Transverse colon (tissue), 4 donors: ENCODE data around the gene MACROD1. TPM values are rescaled to one million over a fixed set of nuclear protein-coding genes. Genes with fewer than 3 reads are reported as not detected.

Experiments used
- DNase-seq: peaks from one replicate; pipeline ENCODE4 v3.0.0-alpha.2; 2019
- H3K27ac ChIP-seq, 4 donors: fragments of 200-600 bp; sonication (generic); 2 replicates each; pipeline ENCODE4 v1.5.1; 2016 to 2018; ENCODE audit warnings: inconsistent platforms in 4 of 4
- H3K27me3 ChIP-seq: fragments of 200-600 bp; sonication (generic); 2 replicates; pipeline ENCODE4 v1.5.1; 2017; ENCODE audit warnings: inconsistent platforms
- H3K36me3 ChIP-seq, 4 donors: fragments of 200-600 bp; sonication (generic); 2 replicates each; pipeline ENCODE4 v1.5.1; 2017 to 2019; ENCODE audit warnings: inconsistent platforms in 4 of 4
- H3K4me1 ChIP-seq, 4 donors: fragments of 200-600 bp; sonication (generic); 2 replicates each; pipeline ENCODE4 v1.5.1; 2017 to 2020; ENCODE audit warnings: inconsistent platforms in 4 of 4
- H3K4me3 ChIP-seq, 4 donors: fragments of 200-600 bp; sonication (generic); 1 replicate in 1 of 4; 2 replicates in 3 of 4; pipeline versions ENCODE4 v1.5.1 to v1.6.1; 2017 to 2019; ENCODE audit warnings: inconsistent platforms in 4 of 4
- H3K9me3 ChIP-seq, 2 donors: fragments of 200-600 bp; sonication (generic); 2 replicates each; pipeline ENCODE4 v1.5.1; 2017 to 2019; ENCODE audit warnings: inconsistent platforms in 2 of 2
- EP300 ChIP-seq: sonication (generic); formaldehyde crosslinking; IDR thresholded peaks from one replicate; pipeline ENCODE4 v1.6.1; 2017; ENCODE audit warnings: antibody characterized with exemption, low read depth
- POLR2A ChIP-seq: fragments of 450-650 bp; IDR thresholded peaks from one replicate; pipeline ENCODE4 v1.6.1; 2016; ENCODE audit warnings: antibody characterized with exemption, mild to moderate bottlenecking, moderate library complexity
- POLR2AphosphoS5 ChIP-seq, 3 donors: sonication (generic); formaldehyde crosslinking; IDR thresholded peaks; one replicate each; pipeline ENCODE4 v1.6.1; 2016; ENCODE audit warnings: antibody characterized with exemption in 3 of 3
- WGBS, 2 donors: methylation state at CpG; one replicate each; pipeline ENCODE4 v1.1.5; 2018; ENCODE audit warnings: low coverage in 1 of 2; 5-methylcytosine and 5-hydroxymethylcytosine counted together
- in situ Hi-C, 4 donors: fragments of 200-750 bp; cut with MboI; loops; one replicate each; pipeline versions ENCODE4 v1.15.0 to v1.15.1; 2017; ENCODE audit warnings: low sequenced_read_pairs in 3 of 4, low pct_ligation_motif_present in 1 of 4, low pct_unique_long_range_greater_than_20kb in 1 of 4
- intact Hi-C: fragments of 100-400 bp; cut with DNase I; formaldehyde crosslinking; loops from one replicate; pipeline ENCODE4 v1.15.1; 2023; ENCODE audit warnings: low total_unique reads
- total RNA-seq, 4 donors: library from RNA; depleted of rRNA; stranded (reverse); fragments of >200 nt; gene quantifications; one replicate each; pipeline ENCODE4 v1.1.0, GENCODE V29; 2016
- TF ChIP-seq, protein P1 (sequence below), 5 experiments: fragments of 200-600 bp in 3 of 5; fragments of 450-650 bp in 2 of 5; sonication (generic) in 3 of 5; IDR thresholded peaks; 1 replicate in 2 of 5; 2 replicates in 3 of 5; pipeline ENCODE4 v1.5.1; 2016 to 2017; ENCODE audit warnings: antibody characterized with exemption in 5 of 5, inconsistent platforms in 3 of 5, mild to moderate bottlenecking in 2 of 5, moderate library complexity in 1 of 5

Gene MACROD1, protein sequence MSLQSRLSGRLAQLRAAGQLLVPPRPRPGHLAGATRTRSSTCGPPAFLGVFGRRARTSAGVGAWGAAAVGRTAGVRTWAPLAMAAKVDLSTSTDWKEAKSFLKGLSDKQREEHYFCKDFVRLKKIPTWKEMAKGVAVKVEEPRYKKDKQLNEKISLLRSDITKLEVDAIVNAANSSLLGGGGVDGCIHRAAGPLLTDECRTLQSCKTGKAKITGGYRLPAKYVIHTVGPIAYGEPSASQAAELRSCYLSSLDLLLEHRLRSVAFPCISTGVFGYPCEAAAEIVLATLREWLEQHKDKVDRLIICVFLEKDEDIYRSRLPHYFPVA
- 10 to 100 TPM; 42.9 to 50.7 (median 50.1) TPM for total RNA-seq

DNA sequence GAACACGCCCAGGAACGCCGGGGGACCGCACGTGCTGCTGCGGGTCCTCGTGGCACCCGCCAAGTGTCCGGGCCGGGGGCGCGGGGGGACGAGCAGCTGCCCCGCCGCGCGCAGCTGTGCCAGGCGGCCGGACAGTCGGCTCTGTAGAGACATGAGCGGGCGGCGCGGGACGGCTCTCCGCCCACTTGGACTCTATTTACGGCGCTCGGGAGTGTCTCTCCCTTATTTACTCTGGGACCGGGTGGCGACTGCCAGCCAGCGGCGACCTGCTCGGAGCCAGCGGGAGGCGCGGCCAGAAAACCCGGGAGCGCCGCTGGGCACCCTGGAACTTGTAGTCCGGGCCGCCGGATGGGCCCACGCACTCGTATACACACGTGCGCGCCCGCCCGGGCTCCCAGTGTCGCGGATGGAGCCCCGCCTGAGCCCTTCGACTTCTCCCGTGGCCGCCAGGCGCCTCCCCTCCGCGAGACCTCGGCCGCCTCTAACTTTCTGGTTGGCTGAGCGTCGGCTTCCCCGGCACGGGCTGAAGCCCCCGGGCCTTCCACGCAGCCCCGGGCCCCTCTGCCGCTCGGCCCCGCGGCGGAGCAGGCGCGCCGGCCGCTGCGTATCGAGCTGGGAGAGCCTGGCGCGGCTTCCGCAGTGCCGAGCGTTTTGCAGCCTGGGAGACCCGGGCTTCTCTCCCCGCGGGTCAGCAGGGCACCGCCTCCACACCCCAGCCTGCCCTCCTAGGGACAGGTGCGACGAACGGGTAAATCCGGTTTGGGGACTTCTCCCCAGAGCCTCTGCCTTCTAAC lies at the start of gene MACROD1:
TSS of gene MACROD1 (minus strand) at position 272 of the 794 bp plus-strand sequence. CDS start at position 153, 119 bp downstream.
- DNase-seq: peak; percentile 94
- no peaks in the 10 kb centered on the region for H3K27me3 ChIP-seq
- peak within 1 kb of the TSS; percentile 84 to 94 (median 86) for H3K27ac ChIP-seq
- H3K4me3 ChIP-seq: peak within 1 kb of the TSS; percentile 53 to 88 (median 67)
- H3K9me3 ChIP-seq: no peaks in the 10 kb centered on the region
- H3K36me3 ChIP-seq: no peaks in the 10 kb centered on the region
- in situ Hi-C loops (loop anchor here in 1 of 4 donors (25.0 kb wide), 1 partner anchor 329 kb away; the partner anchor contains the start of gene MARK2), intact Hi-C loops (no loop called here)
- TF ChIP-seq, protein P1, sequence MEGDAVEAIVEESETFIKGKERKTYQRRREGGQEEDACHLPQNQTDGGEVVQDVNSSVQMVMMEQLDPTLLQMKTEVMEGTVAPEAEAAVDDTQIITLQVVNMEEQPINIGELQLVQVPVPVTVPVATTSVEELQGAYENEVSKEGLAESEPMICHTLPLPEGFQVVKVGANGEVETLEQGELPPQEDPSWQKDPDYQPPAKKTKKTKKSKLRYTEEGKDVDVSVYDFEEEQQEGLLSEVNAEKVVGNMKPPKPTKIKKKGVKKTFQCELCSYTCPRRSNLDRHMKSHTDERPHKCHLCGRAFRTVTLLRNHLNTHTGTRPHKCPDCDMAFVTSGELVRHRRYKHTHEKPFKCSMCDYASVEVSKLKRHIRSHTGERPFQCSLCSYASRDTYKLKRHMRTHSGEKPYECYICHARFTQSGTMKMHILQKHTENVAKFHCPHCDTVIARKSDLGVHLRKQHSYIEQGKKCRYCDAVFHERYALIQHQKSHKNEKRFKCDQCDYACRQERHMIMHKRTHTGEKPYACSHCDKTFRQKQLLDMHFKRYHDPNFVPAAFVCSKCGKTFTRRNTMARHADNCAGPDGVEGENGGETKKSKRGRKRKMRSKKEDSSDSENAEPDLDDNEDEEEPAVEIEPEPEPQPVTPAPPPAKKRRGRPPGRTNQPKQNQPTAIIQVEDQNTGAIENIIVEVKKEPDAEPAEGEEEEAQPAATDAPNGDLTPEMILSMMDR (IDR thresholded peaks at IDR 0.05): no peak
- TF ChIP-seq POLR2A: peak; percentile 64
- no peak for TF ChIP-seq EP300
- TF ChIP-seq POLR2AphosphoS5 (IDR thresholded peaks at IDR 0.05): peak; percentile 50 to 74 (median 66)
- WGBS, 2 donors: 0% methylated on average over 52 of the region's 92 CpGs; no CpG with 5 or more reads in 1 of the 2 donors
- peaks cover 7 to 21% (median 19%) of the 10 kb centered on the region in 4 donors for H3K4me1 ChIP-seq

DNA sequence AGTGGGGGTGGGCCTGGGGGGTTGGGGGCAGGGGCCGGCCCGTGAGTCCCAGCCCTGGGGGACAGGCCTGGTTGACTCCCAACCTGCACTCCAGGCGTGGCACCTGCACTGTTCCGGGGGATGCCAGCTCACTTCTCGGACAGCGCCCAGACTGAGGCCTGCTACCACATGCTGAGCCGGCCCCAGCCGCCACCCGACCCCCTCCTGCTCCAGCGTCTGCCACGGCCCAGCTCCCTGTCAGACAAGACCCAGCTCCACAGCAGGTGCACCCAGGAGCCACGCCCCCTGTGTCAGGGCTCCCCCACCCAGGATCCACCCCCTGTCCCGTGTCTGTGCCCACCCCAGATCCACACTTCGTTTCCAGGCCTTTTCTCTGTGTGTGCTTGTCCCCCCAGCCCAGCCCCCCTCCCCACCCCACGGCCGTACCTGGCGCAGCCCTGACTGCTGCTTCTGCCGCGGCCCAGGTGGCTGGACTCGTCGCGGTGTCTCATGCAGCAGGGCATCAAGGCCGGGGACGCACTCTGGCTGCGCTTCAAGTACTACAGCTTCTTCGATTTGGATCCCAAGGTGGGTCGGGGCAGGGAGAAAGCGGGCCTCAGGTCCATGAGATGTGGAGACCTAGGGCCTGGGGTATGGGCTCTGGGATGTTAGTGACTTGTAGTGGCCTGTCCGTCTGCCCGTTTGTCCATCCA lies 45.4 kb upstream of the MACROD1 start:
- no peak for TF ChIP-seq POLR2AphosphoS5 (IDR thresholded peaks at IDR 0.05)
- TF ChIP-seq EP300: no peak
- TF ChIP-seq POLR2A: no peak
- TF ChIP-seq, protein P1 (IDR thresholded peaks at IDR 0.05): no peak
- in situ Hi-C loops (no loop called here), intact Hi-C loops (no loop called here)

DNA sequence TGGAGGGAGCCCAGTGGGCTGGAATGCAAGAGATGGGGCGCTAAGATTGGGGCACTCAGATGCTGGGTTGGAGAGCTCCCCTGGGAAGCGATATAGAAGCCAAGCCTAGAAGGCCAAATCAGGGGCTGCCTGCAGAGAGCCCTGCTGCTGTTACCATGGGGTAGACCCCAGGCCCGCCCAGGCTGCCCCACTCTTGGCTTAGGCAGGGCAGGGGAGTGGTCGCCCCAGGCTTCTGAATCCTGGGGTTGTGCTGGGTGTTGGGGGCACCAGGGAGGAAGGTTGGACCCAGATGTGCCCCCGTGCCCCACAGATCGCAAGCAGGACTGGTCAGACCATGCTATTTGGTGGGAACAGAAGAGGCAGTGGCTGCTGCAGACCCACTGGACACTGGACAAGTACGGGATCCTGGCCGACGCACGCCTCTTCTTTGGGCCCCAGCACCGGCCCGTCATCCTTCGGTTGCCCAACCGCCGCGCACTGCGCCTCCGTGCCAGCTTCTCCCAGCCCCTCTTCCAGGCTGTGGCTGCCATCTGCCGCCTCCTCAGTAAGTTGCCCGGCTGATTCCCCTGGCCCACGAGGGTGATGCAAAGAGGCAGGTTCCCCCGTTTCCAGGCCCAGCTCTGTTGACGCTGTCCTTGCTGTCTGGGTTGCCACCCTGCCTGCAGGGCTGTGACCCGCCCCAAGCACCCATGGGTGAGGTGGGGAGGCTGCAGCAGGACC lies 44.5 kb upstream of the MACROD1 start:
- no peak overlapping the region for H3K4me3 ChIP-seq
- DNase-seq: no peak
- 93% methylated on average over 24 of the region's 24 CpGs; no CpG with 5 or more reads in 1 of the 2 donors for WGBS, 2 donors
- no peaks in the 10 kb centered on the region for H3K27me3 ChIP-seq
- no peak for TF ChIP-seq POLR2A
- no peak for TF ChIP-seq EP300
- TF ChIP-seq POLR2AphosphoS5 (IDR thresholded peaks at IDR 0.05): no peak
- TF ChIP-seq, protein P1 (IDR thresholded peaks at IDR 0.05): no peak
- intact Hi-C loops: no loop called here
- H3K27ac ChIP-seq: no peak overlapping the region
- H3K4me1 ChIP-seq: peaks cover 7 to 23% (median 19%) of the 10 kb centered on the region in 4 donors
- no peaks in the 10 kb centered on the region for H3K9me3 ChIP-seq
- H3K36me3 ChIP-seq: peaks cover 0 to 4% (median 0%) of the 10 kb centered on the region in 4 donors
- in situ Hi-C loops: no loop called here

More for the DNA sequence above, 45.4 kb upstream of the MACROD1 start:
- DNase-seq: no peak
- H3K4me1 ChIP-seq: peaks cover 0 to 16% (median 11%) of the 10 kb centered on the region in 4 donors
- H3K27me3 ChIP-seq: no peaks in the 10 kb centered on the region
- no peaks in the 10 kb centered on the region for H3K9me3 ChIP-seq
- peaks cover 0 to 5% (median 0%) of the 10 kb centered on the region in 4 donors for H3K36me3 ChIP-seq
- 83 to 100% methylated on average over 1 to 27 of the region's 30 CpGs for WGBS, 2 donors
- H3K27ac ChIP-seq: no peak overlapping the region
- H3K4me3 ChIP-seq: no peak overlapping the region
